ENCODE results near the gene FBN2. TPM values are rescaled to one million over a fixed set of nuclear protein-coding genes. Genes with fewer than 3 reads are reported as not detected.

Gene FBN2
- total and polyA plus RNA-seq, 9 donors, result 0.23 to 3.5 (median 1.0) TPM

DNA sequence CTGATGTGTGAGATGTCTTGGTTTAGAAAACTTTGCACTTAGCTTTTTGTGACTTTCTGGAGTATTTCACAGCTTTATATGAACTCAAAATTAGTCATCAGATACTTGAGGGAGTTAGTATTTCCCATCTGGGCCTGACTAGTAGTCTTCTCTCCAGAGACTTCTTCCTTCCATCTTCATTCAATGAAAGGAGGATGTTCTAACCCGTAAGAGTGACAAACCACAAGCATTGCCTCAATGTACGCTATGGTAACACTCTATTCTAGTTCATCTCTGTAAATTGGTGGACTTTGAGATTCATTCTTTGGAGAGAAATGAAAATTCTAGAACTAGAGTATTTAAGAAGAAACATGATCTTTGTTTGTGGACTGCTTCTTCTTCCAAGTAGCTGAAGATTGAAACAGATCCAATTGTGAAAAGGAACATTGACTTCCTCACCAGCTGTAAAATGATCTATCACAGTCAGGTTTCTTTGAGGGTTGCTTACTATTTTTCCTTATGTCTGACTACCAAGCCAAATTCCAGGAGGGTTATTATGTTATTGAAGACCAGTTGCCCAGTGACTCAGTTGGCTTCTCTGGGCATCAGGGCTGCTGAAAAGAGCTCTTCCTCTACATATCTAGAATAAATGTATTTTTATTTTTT, 296.9 kb downstream of the FBN2 start:
- intact Hi-C loops (cut with DNase I), result no loop called here
- H3K4me3 ChIP-seq, result no peak overlapping the region
- no peak for TF ChIP-seq EP300 (IDR thresholded peaks at IDR 0.05)
- TF ChIP-seq, protein P1, sequence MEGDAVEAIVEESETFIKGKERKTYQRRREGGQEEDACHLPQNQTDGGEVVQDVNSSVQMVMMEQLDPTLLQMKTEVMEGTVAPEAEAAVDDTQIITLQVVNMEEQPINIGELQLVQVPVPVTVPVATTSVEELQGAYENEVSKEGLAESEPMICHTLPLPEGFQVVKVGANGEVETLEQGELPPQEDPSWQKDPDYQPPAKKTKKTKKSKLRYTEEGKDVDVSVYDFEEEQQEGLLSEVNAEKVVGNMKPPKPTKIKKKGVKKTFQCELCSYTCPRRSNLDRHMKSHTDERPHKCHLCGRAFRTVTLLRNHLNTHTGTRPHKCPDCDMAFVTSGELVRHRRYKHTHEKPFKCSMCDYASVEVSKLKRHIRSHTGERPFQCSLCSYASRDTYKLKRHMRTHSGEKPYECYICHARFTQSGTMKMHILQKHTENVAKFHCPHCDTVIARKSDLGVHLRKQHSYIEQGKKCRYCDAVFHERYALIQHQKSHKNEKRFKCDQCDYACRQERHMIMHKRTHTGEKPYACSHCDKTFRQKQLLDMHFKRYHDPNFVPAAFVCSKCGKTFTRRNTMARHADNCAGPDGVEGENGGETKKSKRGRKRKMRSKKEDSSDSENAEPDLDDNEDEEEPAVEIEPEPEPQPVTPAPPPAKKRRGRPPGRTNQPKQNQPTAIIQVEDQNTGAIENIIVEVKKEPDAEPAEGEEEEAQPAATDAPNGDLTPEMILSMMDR (IDR thresholded peaks at IDR 0.05), result no peak
- TF ChIP-seq POLR2A (IDR thresholded peaks at IDR 0.05), result no peak
- H3K4me1 ChIP-seq (ENCODE audit: insufficient read depth), result peaks cover 2% of the 10 kb centered on the region
- no peaks in the 10 kb centered on the region for H3K36me3 ChIP-seq
- no peaks in the 10 kb centered on the region for H3K27me3 ChIP-seq
- no peak overlapping the region for H3K27ac ChIP-seq
- no peaks in the 10 kb centered on the region for H3K9me3 ChIP-seq
- WGBS, 3 donors, result 81 to 94% (median 92%) methylated on average over 2 of the region's 2 CpGs
- no peak for DNase-seq

DNA sequence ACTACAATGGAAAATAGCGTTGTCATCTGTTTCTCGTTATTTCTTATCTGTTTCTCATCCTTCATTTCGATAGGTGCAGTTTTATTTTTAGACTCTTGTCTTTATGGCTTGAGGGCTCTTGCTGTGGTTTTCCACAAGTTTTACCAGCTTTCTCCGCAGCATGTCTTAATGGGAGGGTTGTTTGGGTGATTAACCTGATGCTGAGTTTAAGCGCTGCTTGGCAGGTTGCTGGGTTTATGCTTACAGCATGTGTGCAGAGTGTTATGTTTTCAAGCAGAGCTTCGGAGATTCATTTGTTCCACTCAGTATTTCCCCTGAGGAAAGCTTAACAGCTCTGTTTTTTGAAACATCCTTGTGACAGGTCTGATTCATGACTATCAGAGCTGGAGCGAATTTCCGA, 300.5 kb downstream of the FBN2 start:
- no peaks in the 10 kb centered on the region for H3K27me3 ChIP-seq
- no peak for DNase-seq
- H3K4me1 ChIP-seq (ENCODE audit: insufficient read depth), result peaks cover 2% of the 10 kb centered on the region
- 13 to 18% (median 18%) methylated on average over 8 of the region's 8 CpGs for WGBS, 3 donors
- H3K4me3 ChIP-seq, result no peak overlapping the region
- H3K36me3 ChIP-seq, result no peaks in the 10 kb centered on the region
- TF ChIP-seq POLR2A (IDR thresholded peaks at IDR 0.05), result no peak
- TF ChIP-seq, protein P1 (IDR thresholded peaks at IDR 0.05), result no peak
- no peak for TF ChIP-seq EP300 (IDR thresholded peaks at IDR 0.05)
- no peak overlapping the region for H3K27ac ChIP-seq
- intact Hi-C loops (cut with DNase I), result no loop called here
- H3K9me3 ChIP-seq, result no peaks in the 10 kb centered on the region

DNA sequence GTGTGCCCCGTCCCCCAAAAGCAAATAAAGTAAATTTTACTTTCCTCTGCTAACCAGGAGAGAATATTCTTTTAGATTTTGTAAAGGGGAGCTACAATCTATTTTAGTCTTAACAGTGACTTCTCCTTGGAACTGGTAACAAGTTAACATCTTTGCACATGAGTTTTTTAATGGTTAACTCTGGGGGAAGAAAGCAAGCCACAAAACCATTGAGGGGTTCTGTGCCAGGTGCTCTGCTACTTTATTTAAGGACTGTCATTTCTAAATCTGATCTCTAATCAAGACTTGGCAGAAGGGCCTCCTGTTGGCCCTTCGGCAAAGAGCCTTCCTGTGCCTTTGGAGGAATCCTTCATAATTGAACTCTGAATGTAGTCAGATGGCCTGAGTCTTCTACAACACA, 301.0 kb downstream of the FBN2 start:
- DNase-seq, result no peak
- no peak overlapping the region for H3K27ac ChIP-seq
- H3K4me1 ChIP-seq (ENCODE audit: insufficient read depth), result peaks cover 2% of the 10 kb centered on the region
- no peaks in the 10 kb centered on the region for H3K9me3 ChIP-seq
- no peaks in the 10 kb centered on the region for H3K27me3 ChIP-seq
- H3K4me3 ChIP-seq, result no peak overlapping the region
- TF ChIP-seq, protein P1 (IDR thresholded peaks at IDR 0.05), result no peak
- TF ChIP-seq EP300 (IDR thresholded peaks at IDR 0.05), result no peak
- TF ChIP-seq POLR2A (IDR thresholded peaks at IDR 0.05), result no peak
- intact Hi-C loops (cut with DNase I), result no loop called here
- no peaks in the 10 kb centered on the region for H3K36me3 ChIP-seq
- 76 to 82% (median 82%) methylated on average over 2 of the region's 2 CpGs for WGBS, 3 donors

DNA sequence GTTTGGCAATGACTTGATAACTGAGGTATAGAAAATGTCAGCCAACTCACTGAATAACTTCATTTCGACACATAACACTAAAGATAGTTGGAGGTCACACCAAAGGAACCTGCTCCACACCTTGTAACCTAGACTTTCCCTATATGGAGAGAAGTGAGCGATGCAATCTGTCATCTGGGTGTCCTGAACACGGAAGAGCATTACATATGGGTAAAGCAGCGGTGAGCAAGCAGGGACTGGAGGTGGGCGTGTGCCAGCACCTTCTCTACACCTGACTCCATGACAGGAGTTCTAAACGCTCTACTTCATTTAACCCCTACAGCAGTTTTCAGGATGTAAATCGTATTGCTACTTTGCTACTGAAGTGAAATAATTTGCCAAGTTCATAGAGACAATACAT, 301.7 kb downstream of the FBN2 start:
- 88 to 93% (median 91%) methylated on average over 7 of the region's 7 CpGs for WGBS, 3 donors
- H3K36me3 ChIP-seq, result no peaks in the 10 kb centered on the region
- no peak overlapping the region for H3K4me3 ChIP-seq
- no peaks in the 10 kb centered on the region for H3K9me3 ChIP-seq
- intact Hi-C loops (cut with DNase I), result no loop called here
- no peak overlapping the region for H3K27ac ChIP-seq
- peaks cover 2% of the 10 kb centered on the region for H3K4me1 ChIP-seq (ENCODE audit: insufficient read depth)
- TF ChIP-seq, protein P1 (IDR thresholded peaks at IDR 0.05), result no peak
- TF ChIP-seq POLR2A (IDR thresholded peaks at IDR 0.05), result no peak
- no peak for TF ChIP-seq EP300 (IDR thresholded peaks at IDR 0.05)
- H3K27me3 ChIP-seq, result no peaks in the 10 kb centered on the region
- no peak for DNase-seq
